GM19025 (cell line): ENCODE results near the gene NDST1.
"Not testable (repeated sequence)": the region's sequence is repeated elsewhere in the genome, so short reads cannot be mapped to it uniquely, and the experiment has no call there.

ENCODE experiments used
- ATAC-seq: cut with Tn5 transposase; IDR thresholded peaks from one replicate; pipeline ENCODE4 v1.9.1; 2021; ENCODE audit warnings: mild to moderate bottlenecking, low read depth, moderate library complexity; ENCODE audit not compliant: unreplicated experiment

NDST1 gene

DNA sequence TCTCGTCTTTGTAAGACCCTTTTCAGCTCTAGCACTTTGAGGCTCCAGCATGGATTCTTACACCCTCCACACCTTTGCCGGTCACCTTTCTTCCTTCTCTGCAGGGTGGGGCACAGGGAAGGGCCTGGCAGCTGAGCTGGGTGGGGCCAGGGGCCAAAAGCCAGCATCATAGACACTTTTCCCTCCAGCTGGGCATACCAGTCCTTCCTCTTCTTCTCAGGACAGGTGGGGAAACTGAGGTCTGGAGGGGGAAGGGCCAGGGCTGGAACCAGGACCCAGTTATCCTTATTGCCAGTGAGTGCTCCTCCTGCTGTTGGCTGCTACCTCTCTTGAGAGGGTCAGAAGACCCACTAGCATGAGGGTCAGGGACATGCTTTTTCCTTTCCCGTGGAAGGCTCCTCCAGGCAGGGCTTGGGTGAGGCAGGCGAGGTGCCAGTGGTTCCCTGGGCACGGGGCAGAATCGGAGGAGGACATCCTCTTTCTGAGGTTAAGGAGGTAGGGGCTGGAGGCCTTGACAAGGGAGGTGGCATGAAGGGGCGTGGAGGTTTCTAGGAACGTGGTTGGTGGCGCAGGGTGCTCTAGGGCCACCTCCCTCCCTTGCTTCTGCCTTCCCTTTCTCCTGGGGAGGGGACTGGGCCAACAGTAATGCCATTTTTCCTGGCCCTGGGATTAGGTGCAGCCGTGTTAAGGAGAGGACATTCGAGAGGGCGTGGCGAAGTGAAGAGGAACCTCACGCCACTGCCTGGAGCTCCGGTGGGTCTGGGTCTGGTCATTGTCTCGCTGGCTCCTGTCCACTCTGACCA is at the start of gene NDST1:
NDST1 (plus strand) TSS at position 658 of the 803 bp plus-strand sequence. CDS start 13,124 bp downstream, outside the sequence.
- ATAC-seq, result no peak

DNA sequence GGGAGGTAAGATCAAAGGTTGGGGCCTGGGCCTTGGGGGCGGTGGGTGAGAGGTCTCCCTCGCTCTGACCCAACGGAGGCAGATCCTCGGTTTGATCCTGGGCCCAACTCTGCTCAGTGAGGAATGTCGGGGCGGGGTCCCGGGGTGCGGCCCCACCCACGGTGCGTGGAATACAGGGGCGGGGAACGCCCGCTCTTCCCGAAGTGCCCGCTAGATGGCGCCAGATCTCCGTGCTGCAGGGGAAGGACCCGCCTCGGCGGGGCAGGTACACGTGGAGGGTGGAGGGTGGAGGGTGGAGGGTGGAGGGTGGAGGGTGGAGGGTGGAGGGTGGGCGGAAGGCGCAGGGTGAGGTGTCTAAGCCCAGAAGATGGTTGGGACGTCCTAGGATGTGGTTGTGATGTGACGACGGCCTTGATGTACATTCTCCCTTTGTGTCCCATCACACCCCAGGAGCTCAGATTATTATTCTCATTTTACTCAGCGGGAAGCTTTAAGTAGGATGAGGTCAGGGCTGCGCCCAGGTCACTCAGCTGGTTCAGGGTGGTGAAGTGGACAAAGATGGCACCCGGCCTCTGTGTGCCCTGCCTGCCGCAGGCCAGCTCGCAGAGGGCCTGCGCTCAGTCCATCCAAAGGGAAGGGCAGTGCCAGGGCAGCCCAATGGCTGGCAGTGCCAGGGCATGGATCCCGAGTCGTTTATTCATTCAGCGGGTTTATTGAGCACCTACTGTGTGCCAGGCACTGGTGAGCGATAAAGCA is 49.0 kb upstream of the NDST1 start:
- ATAC-seq, result peak; percentile 81

DNA sequence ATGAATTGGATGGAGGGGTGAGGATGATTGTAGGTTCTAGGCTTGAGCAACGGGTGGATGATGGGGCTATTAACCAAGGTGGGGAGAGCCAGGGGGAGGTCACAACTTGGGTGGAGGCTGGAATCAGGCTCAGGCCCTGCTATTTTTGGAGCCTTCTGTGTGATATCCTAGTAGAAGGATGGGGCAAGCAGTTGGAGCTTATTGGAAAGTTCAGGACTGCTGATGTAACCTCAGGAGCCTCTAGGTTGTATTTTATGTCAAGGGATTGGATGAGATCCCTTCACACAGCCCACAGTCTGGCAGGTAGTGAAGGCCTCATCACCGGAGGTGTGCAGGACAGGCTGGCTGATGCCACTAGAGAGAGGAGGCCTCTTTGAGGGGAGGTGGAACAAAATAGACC is 47.1 kb upstream of the NDST1 start:
- ATAC-seq, result no peak

DNA sequence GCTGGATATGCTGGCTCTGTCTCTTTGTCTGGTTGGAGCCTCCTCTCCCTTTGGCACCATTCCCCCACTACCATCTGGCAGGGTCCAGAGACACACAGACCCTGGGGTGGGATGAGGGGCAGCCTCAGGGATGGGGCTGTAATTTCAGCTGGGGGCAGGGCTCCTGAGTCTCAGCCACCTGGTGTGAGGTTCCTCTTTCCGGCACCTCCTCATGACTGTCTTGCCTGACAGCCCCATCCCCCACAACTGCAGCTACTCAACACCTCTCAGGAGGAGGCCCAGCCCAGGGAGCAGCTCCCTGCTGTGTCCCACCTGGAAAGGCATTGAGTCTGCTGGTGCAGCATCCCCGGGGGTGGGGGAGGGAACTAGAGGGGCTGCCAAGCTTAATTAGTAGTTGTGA is 46.7 kb upstream of the NDST1 start:
- ATAC-seq, result no peak

DNA sequence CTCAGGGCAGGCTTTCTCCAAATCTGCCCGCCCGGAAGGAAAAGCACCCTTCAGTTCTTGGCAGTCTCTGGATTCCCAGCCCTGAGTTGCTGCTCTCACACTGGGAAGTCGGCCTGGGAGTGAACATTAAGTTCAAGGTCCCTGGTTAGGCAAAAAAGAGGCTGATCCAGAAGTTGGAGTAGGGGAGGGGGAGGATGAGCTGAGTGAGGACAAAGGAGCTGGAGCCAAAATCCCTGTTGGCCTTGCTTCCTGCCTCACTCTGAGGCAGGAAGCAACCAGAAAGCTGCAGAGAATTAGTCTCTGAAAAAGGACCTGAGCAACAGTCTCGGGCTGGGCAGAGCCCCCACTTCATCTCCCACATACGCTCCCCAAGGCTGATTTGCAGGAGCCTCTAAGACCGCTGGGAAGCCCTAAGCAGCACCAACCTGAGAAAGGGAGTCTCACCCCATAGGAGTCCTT is 43.3 kb upstream of the NDST1 start:
- ATAC-seq, result no peak

DNA sequence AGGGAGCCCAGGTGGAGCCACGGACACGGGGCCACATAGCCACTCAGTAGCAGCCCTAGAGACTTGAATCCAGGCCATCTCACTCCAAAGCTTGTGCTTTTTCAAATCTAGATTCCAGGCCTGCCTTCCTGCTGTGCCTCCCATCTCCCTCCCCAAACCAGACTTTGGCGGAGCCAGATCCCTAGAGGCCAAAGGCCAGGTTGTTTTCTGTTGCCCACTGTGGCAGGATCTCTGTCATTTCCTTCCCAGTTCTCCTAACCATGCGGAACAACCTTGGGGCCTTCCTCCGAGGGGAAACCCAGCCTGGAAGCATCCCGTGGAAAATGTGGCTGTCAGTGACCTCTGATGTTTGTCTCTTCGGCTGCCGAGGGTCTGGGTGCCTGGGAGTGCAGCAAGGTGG is 42.0 kb upstream of the NDST1 start:
- ATAC-seq, result no peak

DNA sequence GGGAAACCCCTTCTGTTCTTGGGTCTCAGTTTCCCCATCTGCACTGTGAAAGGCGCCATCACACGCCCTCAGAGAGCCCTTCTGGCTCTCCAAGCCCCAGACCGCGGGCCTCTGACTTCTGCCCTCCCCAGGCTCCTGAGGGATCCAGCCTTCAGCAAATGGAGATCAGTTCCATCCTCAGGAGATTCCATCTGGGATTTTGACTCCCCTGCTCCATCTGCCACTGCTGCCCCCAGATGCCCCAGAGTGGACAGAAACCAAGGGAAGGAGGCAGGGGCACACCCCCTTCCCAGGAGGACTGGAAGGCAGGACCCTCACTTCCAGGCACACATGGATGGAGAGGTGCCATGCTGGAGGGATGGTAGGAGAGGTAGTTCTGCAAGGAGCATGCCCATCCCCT is 39.7 kb upstream of the NDST1 start:
- no peak for ATAC-seq

DNA sequence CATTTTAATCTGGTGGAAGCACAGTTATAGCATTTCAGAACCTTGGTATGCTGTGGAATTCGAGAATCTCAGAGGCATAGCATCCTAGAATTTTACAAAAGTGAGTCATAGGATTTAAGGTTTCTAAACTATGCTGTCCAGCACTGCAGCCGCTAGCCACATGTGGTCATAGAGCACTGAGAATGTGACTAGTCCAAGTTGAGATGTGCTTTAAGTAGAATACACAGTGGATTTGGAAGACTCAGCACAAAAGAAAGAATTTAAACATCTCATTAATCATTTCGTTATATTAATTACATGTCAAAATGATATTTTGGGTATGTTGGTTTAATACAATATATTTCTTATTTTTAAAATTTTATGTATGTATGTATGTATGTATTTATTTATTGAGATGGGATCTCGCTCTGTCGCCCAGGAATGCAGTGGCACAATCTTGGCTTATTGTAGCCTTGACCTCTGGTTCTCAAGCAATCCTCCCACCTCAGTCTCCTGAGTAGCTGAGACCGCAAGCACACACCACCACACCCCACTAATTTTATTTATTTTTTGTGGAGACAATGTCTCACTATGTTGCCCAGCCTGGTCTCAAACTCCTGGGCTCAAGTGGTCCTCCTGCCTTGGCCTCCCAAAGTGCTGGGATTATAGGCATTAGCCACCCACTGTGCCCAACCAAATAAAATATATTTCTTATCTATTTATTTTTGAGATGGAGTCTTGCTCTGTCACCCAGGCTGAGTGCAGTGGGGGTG is 38.0 kb upstream of the NDST1 start:
- no peak for ATAC-seq

DNA sequence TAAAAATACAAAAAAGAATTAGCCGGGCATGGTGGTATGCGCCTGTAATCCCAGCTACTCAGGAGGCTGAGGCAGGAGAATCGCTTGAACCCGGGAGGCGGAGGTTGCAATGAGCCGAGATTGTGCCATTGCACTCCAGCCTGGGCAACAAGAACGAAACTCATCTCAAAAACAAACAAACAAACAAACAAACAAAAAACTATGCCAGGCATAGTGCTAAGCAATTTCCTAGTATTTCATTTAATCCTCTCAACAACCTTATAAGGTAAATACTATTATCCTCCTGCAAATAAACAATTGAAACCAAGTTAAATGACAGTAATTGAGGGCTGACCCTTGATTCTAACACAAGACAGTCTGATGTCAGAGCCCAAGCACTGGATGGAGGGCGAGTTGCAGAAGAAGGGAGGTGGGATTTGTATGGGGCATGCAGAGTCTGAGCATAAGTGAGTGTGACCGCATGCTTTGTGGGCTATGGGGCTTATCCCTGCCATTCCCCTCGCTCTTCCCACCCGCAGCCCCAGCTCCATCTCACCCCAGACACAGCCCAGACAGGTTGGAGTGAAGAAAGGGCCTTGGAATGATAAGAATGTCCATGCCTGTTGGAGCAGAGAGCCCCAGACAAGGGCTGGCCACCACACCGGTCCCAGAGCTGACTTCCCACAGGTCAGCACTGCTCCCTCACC is 34.1 kb upstream of the NDST1 start:
- no peak for ATAC-seq

DNA sequence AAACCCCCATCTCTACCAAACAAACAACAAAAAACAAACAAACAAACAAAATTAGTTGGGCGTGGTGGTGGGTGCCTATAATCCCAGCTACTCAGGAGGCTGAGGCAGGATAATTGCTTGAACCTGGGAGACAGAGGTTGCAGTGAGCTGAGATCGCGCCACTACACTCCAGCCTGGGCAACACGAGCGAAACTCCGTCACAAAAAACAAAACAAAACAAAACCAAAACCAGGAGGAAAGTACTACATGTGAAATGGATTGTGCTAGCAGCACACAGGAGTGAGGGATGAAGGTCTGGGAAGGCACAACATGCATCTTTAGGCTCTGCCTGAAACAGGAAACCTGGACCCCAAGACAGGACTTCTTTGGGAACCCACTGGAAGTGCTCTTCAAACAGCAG is 31.4 kb upstream of the NDST1 start:
- not testable (repeated sequence) for ATAC-seq

DNA sequence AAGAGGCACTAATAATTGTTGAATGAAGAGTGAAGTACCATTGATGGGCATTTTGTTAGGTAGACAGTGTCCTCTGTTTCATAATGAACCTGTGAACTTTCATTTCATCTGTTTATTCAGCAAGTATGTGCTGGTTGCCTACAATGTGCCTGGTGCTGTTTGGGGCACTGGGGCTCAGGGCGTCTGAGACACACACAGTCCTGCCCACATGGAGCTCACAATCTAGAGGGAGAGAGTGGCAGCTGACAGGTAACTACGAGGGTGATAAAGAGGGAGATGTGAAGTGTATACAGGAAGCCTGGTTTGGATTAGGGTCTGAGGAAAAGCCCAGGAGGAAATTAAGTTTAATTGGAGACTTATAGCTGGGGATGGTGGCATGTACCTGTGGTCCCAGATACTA is 28.5 kb upstream of the NDST1 start:
- ATAC-seq, result no peak

DNA sequence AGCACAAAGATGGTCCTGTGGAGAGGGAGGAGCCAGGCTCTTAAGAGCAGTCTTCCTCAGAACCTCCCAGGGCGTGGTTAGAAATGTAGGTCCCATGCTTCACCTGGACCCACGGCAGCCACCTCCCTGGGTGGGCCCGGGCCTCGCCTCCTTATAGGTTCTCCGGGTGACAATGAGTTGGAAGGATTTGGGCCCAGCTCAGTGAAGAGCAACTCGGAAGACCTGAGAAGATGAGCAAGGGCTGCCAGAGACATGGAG is 26.3 kb upstream of the NDST1 start:
- ATAC-seq, result no peak

DNA sequence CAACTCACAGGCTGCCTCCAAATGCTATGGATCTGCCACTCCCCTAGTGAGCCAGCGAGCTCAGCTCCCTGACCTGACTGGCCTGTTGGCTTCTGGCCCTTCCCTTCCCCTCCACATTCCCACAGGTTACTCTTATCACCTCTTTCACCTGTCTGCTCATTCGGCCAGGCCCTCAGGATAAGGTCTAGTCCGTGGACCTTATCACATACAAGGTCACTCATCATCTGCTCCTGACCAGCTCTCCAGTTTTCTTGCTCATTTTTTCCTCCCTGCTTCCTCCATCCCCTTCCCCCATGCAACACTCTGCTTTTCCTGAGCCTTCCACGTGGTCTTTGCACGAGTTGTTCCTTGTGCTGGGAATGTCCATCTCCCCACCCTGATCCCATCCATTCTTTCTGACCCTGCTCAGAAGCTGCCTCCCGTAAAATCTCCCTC is 25.9 kb upstream of the NDST1 start:
- ATAC-seq, result no peak

DNA sequence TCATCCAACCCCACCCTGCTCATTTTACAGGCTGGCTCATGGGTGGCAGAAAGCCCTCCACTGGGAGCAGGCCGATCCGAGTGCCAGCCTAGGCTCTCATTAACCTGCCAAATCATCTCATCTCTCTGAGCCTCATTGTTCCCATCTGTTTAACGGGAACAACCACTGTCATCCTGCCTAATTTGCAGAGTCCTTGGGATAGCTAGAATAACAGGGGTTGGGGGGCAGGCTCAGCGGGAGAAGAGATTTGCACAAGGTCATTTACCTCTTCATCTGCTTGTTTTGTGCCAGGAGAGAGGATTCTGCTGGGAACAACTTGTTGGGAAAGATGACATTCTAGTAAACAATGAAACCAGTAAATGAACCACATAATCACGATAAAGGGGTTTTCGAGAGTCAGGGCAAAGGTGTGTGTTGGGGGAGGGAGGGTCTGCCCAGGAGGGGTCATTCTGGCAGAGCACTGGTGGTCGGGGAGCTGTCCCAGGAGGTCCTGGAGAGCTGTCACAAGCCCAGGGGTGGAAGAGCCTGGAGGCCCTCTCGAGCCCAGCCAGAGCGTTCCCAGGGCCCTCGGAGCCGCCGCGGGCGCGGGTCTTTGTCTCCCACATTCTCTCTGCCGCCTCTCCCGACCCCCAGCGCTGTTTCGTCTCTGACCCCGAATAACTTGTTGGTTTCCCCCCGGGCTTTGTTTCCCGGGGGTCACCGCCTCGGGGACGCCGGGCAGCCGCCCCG is 22.8 kb upstream of the NDST1 start:
- no peak for ATAC-seq

DNA sequence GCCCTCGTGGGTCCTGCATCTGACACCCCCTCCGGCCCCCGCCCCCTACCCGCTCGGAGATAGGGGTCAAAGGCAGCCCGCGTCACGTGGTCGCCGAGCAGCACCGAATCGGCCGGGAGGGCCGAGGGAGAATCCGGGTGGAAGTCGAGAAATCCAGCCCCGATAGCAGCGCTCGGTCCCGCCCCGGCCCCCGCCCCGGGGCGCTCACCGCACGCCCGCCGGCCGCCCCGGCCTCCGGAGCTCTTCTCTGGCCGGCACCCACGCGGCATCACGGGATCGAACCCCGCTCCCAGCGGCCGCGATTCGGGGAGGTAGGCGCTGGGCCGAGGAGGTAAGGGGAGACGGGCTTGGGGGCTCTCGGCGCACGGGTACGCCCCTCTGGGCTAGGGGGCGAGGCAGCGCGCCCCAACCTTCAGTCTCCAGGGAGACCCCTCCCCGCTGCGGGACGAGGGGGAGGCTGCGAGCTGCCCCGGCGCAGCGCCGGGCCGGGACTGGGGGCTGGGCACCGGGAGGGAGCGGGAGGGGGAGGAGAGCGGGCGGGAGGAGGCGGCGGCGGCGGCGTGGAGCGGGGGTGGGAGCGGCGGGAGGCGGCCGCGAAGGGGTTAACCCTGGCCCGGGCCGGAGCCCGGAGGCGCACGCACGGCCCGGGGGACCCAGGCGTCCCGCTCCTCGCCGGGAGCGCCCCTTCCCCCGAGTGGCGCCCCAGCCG is 22.1 kb upstream of the NDST1 start:
- ATAC-seq, result peak; percentile 17

DNA sequence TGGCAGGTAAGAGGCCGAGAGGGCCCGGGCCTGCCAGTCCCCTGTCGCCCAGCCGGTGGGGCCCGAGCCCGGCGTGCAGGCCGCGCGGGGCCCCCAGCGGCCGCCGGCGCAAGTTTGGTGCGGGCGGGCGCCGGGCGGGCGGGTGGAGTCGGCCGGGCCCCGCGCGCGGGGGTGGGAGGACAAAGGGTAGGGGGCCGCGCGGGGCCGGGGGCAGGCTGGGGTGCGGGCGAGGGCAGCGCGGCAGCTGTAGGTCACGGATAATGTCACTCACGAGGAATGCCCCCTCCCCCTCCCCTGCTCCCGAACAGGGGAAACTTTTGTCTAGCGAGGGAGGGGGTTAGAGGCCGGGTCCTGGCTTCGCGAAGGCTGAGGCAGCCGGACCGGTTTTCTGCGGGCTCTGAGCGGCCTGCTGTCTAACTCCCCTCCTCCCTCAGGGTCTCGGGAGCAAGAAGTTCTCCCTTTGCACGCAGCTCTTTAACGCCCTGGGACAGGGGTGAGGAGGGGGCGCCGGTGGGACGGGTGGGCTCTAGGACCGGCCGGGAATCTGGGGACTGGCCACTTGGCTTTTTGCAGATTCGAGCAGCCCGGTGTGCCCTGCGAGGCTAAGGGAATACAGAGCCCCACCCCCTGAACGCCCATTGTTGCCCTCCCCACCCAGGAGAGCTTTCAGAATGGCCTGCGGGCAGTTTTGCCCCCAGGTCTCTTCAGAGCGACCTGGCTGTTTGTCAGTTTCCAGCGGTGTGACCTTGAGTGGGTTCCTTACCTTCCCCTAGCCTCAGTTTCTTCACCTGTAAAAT is 21.3 kb upstream of the NDST1 start:
- peak; percentile 18 for ATAC-seq

DNA sequence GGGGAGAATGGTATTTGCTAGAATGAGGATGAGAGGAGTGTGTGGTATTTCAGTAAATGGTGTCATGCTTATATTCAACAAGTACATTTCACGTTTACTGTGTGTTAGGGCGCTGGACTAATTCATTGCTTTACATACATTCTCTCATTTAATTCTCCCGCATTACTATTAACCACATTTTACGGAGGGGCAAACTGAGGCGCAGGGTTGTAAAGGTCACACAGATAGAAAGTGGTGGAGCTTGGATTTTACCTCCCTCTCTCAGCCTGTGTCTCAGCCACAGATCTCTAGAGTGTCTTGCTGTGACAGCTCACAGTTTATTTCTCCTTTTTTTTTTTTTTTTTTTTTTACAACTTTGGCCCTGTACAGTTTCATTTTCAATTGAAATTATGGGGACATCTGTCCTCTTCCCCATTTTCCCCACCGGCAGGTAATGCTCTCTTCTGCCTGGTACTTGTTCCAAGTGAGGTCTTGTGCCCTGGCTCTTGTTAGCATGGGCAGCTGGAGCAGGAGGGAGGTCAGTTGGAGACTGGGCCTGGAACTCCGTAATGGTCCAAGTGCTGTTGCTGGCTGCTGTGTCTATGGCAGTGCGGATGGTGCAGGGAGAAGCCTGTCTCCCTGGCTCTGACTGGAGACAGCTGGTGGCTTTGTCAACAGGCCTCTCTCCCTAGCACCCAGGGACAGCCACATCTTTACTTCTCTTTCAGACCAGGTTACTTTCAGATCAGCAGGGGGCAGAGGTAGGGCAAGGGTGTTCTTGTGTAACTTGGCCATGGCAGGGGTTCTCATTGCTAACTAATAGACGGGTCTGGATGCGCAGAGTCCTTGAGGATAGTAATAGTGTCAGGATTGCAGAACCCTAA is 20.5 kb upstream of the NDST1 start:
- ATAC-seq, result no peak
